Posterior vena cava (tissue), 2 donors: ENCODE results near the gene NEURL2. TPM values are rescaled to one million over a fixed set of nuclear protein-coding genes. Genes with fewer than 3 reads are reported as not detected.
"Not testable (repeated sequence)": the region's sequence is repeated elsewhere in the genome, so short reads cannot be mapped to it uniquely, and the experiment has no call there.

Experiments used
- DNase-seq: peaks from one replicate; pipeline ENCODE4 v3.0.0-alpha.2; 2020; ENCODE audit warnings: low spot score
- intact Hi-C, 2 donors: fragments of 100-400 bp; cut with DNase I; formaldehyde crosslinking; loops; one replicate each; pipeline versions ENCODE4 v1.14.1 to v1.14.2; 2022 to 2023
- total RNA-seq, 2 donors: library from RNA; stranded (reverse); fragmentation: NEBNext Ultra II Directional; extraction: Animal tissue kit (Norgen Biotek cat#: 25700); gene quantifications; one replicate each; pipeline ENCODE4 v1.2.1, GENCODE V29; 2021
- donor health status: DM: yes; HTN: yes; CAD: no.
- donor health status: DM: yes; HTN: yes; CAD: no.

Gene NEURL2
- total RNA-seq, 2 donors from 2014 or later = 10.0 to 35.4 TPM

DNA sequence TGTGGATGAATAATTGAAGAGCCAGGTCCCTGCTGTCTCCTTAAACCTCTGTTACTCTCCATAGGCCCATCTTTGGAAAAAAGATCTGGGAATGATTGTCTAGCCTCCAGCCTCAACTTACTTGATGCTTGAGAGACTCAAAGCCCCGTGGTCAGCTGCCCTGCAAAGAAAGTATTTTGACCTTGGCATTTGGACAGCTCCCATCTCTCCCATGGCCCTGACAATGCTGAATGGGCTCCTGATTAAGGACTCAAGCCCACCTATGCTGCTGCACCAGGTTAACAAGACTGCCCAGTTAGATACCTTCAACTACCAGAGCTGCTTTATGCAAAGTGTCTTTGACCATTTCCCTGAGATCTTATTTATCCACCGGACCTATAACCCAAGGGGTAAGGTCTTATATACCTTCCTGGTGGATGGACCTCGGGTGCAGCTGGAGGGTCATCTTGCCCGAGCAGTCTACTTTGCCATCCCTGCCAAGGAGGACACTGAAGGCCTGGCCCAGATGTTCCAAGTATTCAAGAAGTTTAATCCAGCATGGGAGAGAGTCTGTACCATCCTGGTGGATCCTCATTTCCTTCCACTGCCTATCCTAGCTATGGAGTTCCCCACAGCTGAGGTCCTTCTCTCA, 8.4 kb downstream of the NEURL2 start:
- DNase-seq = no peak
- intact Hi-C loops = no loop called here

DNA sequence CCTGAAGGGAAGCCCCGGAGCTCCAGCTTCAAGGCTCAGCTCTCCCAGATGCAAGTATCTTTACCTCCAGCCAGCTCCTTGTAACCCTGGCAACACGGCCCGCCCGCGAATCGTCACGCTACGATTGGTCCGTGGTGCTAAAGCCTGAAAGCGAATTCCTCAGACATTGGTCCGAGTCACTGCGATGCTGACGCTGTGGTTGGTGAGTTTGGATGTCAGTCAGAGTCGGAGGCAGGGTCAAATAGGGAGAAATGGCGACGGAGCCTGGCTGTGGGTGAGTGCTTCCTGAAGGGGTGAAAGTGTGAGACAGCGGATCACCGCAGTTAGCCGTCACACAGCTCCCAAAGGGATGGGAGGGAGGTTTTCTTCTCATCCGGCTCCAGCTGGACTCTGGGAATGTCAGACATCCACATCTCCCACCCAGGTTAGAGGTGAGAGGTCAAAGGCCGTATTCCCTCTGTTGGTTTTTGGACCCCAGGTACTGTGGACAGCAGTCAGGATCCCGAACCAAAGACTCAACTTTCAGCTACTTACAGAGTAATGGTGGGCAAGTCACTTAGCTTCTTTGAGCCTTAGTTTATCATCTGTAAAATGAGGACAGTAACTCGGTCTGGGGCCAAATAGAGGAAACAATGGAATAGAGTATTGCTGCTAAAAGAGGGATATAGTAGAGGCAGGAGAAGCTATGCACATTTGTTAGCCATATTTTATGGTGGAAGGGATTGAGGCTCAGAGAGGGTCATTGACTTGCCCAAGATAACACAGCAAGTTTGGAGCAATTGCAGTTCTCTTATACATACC, 9.8 kb downstream of the NEURL2 start, which contains the start of gene ZSWIM1:
TSS of gene ZSWIM1 (plus strand) at position 240 of the 801 bp plus-strand sequence. CDS start 1,366 bp downstream, outside the sequence.
- intact Hi-C loops = no loop called here
- DNase-seq = peak; percentile 100

DNA sequence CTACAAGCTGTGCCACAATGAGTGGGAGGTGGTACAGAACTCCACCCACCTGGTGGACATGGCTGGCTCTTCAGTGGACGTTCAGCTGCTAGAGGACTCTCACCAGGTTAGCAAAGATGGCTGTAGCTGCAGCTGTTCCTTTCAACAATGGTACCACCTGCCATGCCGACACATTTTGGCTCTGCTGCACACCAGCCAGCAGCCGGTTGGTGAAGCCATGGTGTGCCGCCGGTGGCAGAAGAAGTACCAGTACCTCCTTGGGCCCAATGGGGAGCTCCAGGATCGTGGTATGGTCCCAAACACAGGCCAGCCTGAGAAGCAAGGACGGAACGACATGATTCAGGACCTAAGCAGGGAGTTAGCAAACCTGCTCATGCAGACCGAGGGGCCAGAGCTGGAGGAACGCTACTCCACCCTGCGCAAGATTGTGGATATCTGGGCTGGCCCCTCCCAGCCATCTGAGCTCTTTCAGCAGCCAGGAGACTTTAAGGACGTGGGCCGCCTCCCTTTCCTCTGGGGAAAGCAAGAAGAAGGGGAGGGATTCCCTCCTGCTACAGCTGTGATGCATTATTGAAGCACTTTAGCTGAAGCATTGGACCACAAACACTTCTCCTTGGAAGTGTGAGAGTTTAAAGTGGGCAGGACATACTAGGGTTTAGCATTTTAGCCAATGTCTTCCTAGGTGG, 12.8 kb downstream of the NEURL2 start:
- DNase-seq = peak; percentile 82
- intact Hi-C loops = no loop called here

DNA sequence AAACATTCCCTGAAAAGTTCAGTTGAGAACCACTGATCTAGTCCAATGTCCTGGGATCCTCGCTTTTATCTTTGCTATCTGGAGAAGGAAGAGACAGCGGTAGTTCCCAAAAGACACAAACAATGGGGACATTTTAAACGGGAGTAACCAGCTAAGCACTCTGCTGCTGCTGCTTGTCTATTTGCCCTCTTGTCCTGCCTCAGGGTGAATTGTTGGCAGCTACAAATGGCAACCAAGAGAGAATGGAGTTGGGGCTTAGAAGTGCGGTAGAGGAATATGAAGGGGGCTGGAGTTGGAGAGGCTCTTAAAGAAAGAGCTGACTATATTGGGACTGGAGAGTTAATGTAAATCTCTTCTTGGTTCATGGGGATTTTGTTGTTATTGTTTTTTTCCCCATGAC, 16.4 kb downstream of the NEURL2 start:
- no peak for DNase-seq
- intact Hi-C loops = no loop called here

DNA sequence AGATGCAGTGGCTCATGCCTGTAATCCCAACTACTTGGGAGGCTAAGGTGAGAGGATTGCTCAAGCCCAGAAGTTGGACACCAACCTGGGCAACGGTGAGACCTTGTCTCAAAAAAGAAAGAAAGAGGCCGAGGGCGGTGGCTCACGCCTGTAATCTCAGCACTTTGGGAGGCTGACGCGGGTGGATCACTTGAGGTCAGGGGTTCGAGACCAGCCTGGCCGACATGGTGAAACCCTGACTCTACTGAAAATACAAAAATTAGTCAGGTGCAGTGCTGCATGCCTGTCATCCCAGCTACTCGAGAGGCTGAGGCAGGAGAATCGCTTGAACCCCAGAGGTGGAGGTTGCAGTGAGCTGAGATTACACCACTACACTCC, 16.9 kb downstream of the NEURL2 start:
- DNase-seq, intact Hi-C loops: not testable (repeated sequence)

DNA sequence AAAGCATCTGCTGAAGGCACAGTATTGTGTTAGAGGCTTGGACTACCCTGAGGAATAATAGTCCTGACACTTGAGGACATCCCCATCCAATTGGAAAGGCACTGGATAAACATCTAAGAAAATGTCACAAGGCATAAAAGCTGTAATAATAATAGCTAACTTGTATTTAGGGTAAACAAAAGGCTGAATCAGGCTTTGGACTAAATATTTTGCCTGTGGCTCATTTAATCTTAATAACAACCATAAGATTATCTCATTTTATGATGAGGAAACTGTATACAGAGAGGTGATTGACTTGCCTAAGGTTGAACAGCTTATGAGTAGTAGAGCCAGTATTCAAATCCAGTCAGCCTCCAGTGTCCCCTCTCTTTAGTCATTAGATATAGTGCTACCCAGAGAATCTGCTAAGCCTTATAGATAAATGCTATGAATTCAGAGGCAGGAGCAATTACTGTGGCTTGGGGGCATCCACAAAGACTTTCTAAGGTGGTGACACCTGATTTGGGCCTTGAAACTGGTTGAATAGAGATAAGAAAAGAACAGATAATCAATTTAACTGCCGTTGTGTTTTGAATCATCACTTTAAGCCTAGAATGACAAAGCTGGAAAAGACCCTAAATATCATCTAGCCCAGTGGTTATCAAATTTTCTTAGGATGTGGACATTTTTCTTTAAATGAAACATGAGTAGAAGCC, 17.5 kb downstream of the NEURL2 start:
- intact Hi-C loops = no loop called here
- no peak for DNase-seq

DNA sequence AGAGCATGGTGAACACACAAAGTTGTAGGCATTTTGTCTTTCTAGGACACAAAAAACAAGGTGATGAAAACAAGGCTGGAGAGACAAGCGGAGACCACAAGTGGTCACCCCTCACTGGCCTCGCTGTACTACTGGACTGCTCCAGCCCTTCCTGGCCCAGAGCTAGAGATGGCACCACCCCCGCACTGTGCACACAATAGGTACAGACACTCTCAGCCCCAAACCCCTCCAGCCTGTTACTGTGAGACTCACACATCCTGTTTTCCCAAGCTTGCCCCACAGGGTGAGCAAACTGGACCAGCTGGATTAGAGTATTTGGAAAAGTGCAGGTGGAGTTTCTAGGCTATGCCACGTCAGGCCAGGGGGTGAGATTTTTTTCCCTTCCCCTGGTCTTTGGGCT, 18.4 kb downstream of the NEURL2 start:
- intact Hi-C loops = no loop called here
- no peak for DNase-seq

DNA sequence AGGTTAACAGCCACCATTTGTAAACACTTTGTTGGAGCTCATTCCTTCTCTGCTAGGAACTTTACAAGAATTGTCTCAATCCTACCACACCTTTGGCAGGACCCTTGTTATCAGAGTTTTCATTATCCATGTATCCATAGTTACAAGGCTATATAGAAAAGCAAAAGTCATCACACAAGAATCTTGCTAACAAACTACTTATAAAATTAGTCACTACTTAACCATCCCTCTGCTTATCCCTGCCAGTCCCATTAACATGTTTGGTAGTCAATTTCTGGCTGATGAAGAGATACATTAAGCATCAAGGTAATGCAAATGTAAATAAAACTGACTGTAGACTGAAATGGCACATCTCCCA, 23.2 kb downstream of the NEURL2 start:
- DNase-seq = no peak
- intact Hi-C loops = loop anchor here in 1 of 2 donors (5.0 kb wide), 1 partner anchor 1145 kb away; no protein-coding TSS in a partner anchor

DNA sequence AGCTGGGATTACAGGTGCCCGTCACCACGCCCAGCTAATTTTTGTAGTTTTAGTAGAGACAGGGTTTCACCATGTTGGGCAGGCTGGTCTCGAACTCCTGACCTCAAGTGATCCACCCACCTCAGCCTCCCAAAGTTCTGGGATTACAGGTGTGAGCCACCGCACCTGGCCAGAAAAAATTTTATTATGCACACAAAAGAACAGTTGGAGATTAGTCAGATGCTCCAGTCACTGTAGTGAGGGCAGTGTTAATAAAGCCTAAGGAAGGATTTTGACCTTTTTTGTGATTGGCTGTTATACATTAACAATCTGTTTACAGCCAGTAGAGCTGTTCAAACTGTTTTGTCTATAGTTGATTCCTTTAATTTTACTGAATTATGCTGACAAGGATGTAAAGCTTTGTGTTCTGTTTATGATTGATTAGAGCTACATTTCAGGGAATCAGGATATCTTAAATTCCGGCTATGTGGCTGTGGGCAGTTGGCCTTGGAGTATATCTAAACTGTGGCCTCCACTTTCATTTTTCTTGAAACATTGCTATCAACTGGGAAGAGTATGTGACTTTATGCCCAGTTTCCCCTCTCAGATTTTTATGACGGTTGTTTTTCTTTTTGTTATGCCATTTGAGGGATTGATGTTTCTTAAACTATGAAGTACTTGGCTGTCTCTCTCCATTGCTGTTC, 23.7 kb downstream of the NEURL2 start:
- no peak for DNase-seq
- intact Hi-C loops = loop anchor here in 1 of 2 donors (5.0 kb wide), 1 partner anchor 1145 kb away; no protein-coding TSS in a partner anchor

DNA sequence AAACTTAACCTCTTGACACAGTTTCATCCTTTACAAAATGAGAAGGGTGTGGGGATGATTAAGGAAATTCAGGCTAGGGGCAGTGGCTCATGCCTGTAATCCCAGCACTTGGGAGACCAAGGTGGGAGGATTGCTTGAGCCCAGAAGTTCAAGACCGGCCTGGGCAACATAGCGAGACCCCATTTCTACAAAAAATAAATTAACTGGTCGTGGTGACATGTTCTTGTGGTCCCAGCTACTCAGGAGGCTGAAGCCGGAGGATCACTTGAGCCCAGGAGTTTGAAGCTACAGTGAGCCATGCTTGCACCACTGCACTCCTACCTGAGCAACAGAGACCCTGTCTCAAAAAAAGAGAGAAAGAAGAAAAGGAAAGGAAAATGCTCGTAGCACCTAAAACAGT, 24.6 kb downstream of the NEURL2 start:
- DNase-seq = no peak
- intact Hi-C loops = loop anchor here in 1 of 2 donors (5.0 kb wide), 1 partner anchor 1144 kb away; no protein-coding TSS in a partner anchor

DNA sequence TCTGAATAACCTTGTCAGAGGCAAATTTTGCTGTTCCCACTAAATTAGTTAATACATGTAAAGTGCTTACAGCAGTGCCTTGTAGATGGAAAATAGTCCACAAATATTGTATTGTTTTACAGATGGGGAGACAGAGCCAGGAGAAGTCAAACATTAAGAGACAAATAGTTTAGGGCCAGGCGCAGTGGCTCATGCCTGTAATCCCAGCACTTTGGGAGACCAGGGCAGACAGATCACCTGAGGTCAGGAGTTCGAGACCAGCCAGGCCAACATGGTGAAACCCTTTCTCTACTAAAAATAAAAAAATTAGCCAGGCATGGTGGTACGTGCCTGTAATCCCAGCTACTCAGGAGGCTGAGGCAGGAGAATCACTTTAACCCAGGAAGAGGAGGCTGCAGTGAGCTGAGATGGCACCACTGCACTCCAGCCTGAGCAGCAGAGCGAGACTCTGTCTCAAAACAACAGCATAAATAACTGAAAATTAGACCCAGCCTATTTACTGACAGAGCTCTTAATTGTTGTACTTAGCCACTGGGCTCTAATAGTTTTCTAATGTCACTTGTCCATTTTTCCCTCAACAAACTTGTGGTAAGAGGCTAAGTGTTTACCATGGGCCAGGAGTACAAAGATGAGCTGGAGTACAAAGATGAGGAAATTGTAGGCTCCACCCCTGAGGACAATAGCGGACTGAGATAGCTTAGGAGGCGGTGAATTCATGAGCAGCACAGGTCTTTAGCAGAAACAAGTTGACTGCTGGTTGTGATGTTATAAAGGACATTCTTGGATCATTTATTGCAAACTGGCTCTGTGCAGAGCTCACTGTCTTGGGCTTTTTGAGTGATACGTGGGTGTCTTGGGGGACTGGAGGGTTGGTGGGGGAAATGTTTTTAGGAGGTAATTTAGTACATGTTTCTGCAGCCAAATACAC, 27.2 kb downstream of the NEURL2 start:
- intact Hi-C loops = loop anchor here in 1 of 2 donors (5.0 kb wide), 1 partner anchor 547 kb away; no protein-coding TSS in a partner anchor
- DNase-seq = no peak

DNA sequence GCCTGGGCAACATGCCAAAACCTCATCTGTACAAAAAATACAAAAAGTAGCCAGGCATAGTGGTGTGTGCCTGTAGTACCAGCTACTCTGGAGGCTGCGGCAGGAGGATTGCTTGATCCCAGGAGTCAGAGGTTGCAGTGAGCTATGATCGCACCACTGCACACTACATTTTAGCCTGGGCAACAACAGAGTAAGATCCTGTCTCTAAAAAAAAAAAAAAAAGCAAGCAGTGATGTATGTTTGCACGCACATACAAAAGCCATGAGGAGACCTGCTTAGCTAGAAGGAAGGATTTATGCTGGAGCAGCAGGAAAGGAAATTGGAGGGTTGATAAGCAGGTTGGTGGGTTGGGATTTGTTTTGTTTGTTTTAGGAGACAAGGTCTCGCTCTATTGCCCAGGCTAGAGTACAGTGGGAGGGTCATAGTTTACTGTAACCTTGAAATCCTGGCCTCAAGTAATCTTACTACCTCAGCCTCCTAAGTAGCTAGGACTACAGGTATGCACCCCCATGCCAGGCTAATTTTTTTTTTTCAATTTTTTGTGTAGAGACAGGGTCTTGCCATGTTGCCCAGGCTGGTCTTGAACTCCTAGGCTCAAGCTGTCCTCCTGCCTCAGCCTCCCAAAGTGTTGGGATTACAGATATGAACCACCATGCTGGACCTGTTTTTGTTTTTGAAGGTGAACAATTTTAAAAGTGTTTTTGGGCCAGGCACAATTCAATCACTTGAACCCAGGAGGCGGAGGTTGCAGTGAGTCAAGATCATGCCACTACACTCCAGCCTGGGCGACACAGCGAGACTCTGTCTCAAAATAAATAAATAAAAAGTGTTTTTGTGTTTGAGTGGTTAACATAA, 29.6 kb downstream of the NEURL2 start:
- intact Hi-C loops = loop anchor here in 1 of 2 donors (5.0 kb wide), 1 partner anchor 544 kb away; no protein-coding TSS in a partner anchor
- no peak for DNase-seq

DNA sequence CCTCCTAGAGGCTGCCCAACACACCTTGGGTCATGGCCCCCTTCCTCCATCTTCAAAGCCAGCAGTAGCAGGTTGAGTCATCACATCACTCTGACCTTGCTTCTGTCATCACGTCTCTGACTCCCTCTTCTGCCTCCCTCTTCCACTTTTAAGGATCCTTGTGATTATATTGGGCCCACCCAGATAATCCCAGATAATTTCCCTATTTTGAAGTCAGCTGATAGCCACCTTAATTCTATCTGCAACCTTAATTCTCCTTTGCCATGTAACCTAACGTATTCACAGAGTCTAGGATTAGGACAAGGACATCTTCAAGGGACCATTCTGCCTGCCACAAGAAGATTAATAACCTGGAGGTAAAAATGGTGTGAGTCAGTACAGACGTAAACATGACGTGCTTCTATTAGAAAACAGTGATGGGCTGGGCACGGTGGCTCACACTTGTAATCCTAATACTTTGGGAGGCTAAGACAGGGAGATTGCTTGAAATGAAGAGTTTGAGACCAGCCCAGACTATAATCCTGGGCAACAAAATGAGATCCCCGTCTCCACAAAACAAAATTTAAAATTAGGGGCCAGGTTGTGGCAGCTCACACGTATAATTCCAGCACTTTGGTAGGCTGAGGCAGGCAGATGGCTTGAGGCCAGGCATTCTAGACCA, 30.3 kb downstream of the NEURL2 start:
- DNase-seq = no peak
- intact Hi-C loops = loop anchor here in 1 of 2 donors (5.0 kb wide), 1 partner anchor 543 kb away; no protein-coding TSS in a partner anchor

DNA sequence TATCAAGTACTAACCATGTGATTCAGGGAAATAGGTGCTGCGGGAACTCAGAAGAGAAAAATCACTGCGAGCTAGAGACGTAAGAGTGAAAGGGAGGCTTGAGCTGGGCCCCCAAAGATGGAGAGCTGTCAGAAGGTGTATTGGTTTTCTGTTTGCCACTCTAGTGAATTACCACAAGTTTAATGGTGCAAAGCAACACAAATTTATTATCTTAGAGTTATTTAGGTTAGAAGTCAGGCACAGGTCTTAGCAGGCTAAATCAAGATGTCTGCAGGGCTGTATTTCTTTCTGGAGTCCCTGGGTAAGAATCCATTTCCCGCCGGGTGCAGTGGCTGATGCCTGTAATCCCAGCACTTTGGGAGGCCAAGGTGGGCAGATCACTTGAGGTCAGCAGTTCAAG, 31.1 kb downstream of the NEURL2 start:
- intact Hi-C loops = loop anchor here in 1 of 2 donors (5.0 kb wide), 1 partner anchor 543 kb away; no protein-coding TSS in a partner anchor
- no peak for DNase-seq

DNA sequence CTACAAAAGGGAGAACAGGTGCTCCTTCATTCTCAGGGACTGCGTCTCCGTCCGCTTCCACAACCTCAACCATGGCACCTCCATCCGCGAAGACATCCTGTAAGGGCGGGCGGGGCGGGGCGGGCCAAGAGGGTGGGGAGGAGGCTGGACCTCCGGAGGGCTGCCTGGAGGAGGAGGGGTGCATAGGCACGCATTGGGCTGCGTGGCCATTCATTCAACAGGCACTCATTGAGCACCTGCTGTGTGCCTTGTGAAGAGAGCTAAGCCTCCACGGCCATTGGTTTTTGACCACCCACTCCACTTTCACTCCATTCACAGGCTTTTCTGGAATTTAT, 33.2 kb downstream of the NEURL2 start:
- intact Hi-C loops = no loop called here
- no peak for DNase-seq

DNA sequence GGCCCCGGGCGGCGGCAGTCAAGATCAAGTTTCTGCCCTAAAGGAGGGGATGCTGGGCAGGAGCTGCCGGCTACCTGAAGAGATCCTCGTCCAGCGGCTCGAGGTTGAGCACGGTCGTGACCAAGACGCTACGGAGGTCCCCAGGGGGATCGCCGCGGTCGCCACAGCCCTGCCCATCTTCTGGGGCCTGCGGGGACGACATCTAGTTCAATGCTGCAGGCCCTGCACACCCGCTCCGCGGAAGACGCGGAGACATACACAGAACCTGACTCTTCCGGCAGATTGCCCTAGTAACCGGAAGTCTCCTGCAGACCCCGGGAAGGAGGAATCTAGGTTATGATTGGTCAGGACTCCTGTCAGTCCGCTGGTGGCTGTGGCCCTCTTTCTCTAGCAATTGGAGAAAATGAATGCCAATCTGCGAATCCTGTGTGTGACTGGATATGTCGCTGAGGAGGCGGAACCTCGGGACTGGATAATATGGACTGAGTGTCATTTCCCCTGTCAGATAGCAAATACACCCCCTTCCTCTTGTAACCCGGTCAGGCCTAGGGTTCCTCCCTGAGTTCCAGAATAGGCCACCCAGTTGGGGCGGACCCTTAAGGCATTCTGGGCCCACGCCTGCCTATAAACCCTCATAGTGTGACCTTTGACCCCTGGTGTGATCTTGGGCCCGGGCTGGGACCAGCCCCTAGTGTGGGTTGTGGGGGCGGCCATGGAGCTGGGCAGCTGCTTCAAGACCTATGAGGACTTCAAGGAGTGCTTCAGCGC, 33.7 kb downstream of the NEURL2 start, which contains the start of the genes ACOT8 and ZSWIM3:
TSS of gene ACOT8 (minus strand) at position 279 of the 768 bp plus-strand sequence. CDS start at position 202, 77 bp downstream.
TSS of gene ZSWIM3 (plus strand) at position 501 of the 768 bp plus-strand sequence. CDS start at position 713, 212 bp downstream.
- peak; percentile 96 for DNase-seq
- intact Hi-C loops = no loop called here
